HFFc6 (cell line): Measurements from ENCODE around the gene EXOC4. TPM values are rescaled to one million over a fixed set of nuclear protein-coding genes. Genes with fewer than 3 reads are reported as not detected.

Experiments used
- DNase-seq: peaks from one replicate; pipeline ENCODE4 v3.0.0-alpha.2; 2018
- H3K27ac Mint-ChIP-seq: 2 replicates; pipeline ENCODE4 v1.8.0; 2020; ENCODE audit warnings: mild to moderate bottlenecking, mixed read lengths
- H3K27me3 Mint-ChIP-seq: 2 replicates; pipeline ENCODE4 v1.8.0; 2021; ENCODE audit warnings: mild to moderate bottlenecking, moderate library complexity, mixed read lengths; ENCODE audit not compliant: insufficient read depth
- H3K36me3 Mint-ChIP-seq: 2 replicates; pipeline ENCODE4 v1.8.0; 2021; ENCODE audit warnings: low read depth, mixed read lengths
- H3K4me1 Mint-ChIP-seq: 2 replicates; pipeline ENCODE4 v1.8.0; 2020; ENCODE audit warnings: low read depth, mixed read lengths
- H3K4me3 Mint-ChIP-seq: 2 replicates; pipeline ENCODE4 v1.8.0; 2020; ENCODE audit warnings: mild to moderate bottlenecking, moderate library complexity, mixed read lengths
- H3K9me3 Mint-ChIP-seq: 2 replicates; pipeline ENCODE4 v1.8.0; 2020; ENCODE audit warnings: mild to moderate bottlenecking, mixed read lengths
- CTCF ChIP-seq: fragments of 200-600 bp; sonication (generic); IDR thresholded peaks from 2 replicates; pipeline ENCODE4 v1.5.0; 2021; ENCODE audit warnings: antibody characterized with exemption, mild to moderate bottlenecking
- total RNA-seq, 6 experiments: library from RNA; stranded (reverse); fragmentation: NEBNext Ultra II Directional; extraction: Animal tissue kit (Norgen Biotek cat#: 25700); gene quantifications; 2 replicates in 1 of 6; 3 replicates in 5 of 6; pipeline ENCODE4 v1.2.3, GENCODE V29; 2021

Gene EXOC4
- total RNA-seq, 6 experiments from 2014 or later: 57.6 to 67.6 (median 61.4) TPM

- no peaks in the 10 kb centered on the region for H3K36me3 Mint-ChIP-seq
- no peak for DNase-seq
- no peaks in the 10 kb centered on the region for H3K9me3 Mint-ChIP-seq
- peaks cover 24% of the 10 kb centered on the region for H3K4me1 Mint-ChIP-seq
- H3K4me3 Mint-ChIP-seq: no peak overlapping the region
- TF ChIP-seq CTCF: no peak
- no peaks in the 10 kb centered on the region for H3K27me3 Mint-ChIP-seq
- no peak overlapping the region for H3K27ac Mint-ChIP-seq
Observed at GRCh38 chr7:133504825-133505224, 251.9 kb downstream of the EXOC4 start.

- TF ChIP-seq CTCF: no peak
- Mint-ChIP-seq H3K27ac (no peak overlapping the region), H3K9me3 (no peaks in the 10 kb centered on the region), H3K4me1 (peaks cover 24% of the 10 kb centered on the region), H3K27me3 (no peaks in the 10 kb centered on the region), H3K36me3 (peaks cover 13% of the 10 kb centered on the region; the same call in 1 of the 2 replicates), H3K4me3 (no peak overlapping the region)
- no peak for DNase-seq
Observed at GRCh38 chr7:133509822-133510221, 256.9 kb downstream of the EXOC4 start.

- Mint-ChIP-seq H3K4me1 (peaks cover 17% of the 10 kb centered on the region), H3K27ac (no peak overlapping the region), H3K27me3 (no peaks in the 10 kb centered on the region), H3K36me3 (peaks cover 13% of the 10 kb centered on the region; the same call in 1 of the 2 replicates), H3K4me3 (no peak overlapping the region), H3K9me3 (no peaks in the 10 kb centered on the region)
- DNase-seq: no peak
- no peak for TF ChIP-seq CTCF
Observed at GRCh38 chr7:133510326-133511055, 257.6 kb downstream of the EXOC4 start.

- no peak overlapping the region for H3K27ac Mint-ChIP-seq
- no peaks in the 10 kb centered on the region for H3K27me3 Mint-ChIP-seq
- H3K4me3 Mint-ChIP-seq: no peak overlapping the region
- no peaks in the 10 kb centered on the region for H3K9me3 Mint-ChIP-seq
- TF ChIP-seq CTCF: no peak
- H3K36me3 Mint-ChIP-seq: peaks cover 14% of the 10 kb centered on the region; the same call in 1 of the 2 replicates
- H3K4me1 Mint-ChIP-seq: peaks cover 17% of the 10 kb centered on the region
- DNase-seq: no peak
Observed at GRCh38 chr7:133511252-133511651, 258.4 kb downstream of the EXOC4 start.

GRCh38 chr7:133511708-133512107 is 258.8 kb downstream of the EXOC4 start:
- TF ChIP-seq CTCF: no peak
- peaks cover 17% of the 10 kb centered on the region for H3K4me1 Mint-ChIP-seq
- no peak overlapping the region for H3K27ac Mint-ChIP-seq
- H3K27me3 Mint-ChIP-seq: no peaks in the 10 kb centered on the region
- H3K4me3 Mint-ChIP-seq: no peak overlapping the region
- no peak for DNase-seq
- peaks cover 17% of the 10 kb centered on the region; the same call in 1 of the 2 replicates for H3K36me3 Mint-ChIP-seq
- no peaks in the 10 kb centered on the region for H3K9me3 Mint-ChIP-seq
